ENCODE data around the gene NHLRC4. TPM values are rescaled to one million over a fixed set of nuclear protein-coding genes. Genes with fewer than 3 reads are reported as not detected.

NHLRC4 gene
- total and polyA plus RNA-seq, 2 of the 4 experiments (the other 2 are of a cell fraction) = 0.72 to 0.84 TPM

- TF ChIP-seq FOS (IDR thresholded peaks at IDR 0.05; ENCODE audit: low read depth, low read length) (no peak), NFE2L2 (IDR thresholded peaks at IDR 0.05; ENCODE audit: low read depth, low read length) (no peak), MXI1 (IDR thresholded peaks at IDR 0.05; ENCODE audit: borderline replicate concordance, low read depth, low read length) (no peak), POLR2A (IDR thresholded peaks at IDR 0.05; ENCODE audit: low read depth, low read length) (no peak; the same call in 1 of the 2 replicates), RCOR1 (IDR thresholded peaks at IDR 0.05; ENCODE audit: insufficient replicate concordance, low read length) (no peak), MAFK (IDR thresholded peaks at IDR 0.05; ENCODE audit: low read depth, low read length) (no peak)
- TF ChIP-seq, protein P1, sequence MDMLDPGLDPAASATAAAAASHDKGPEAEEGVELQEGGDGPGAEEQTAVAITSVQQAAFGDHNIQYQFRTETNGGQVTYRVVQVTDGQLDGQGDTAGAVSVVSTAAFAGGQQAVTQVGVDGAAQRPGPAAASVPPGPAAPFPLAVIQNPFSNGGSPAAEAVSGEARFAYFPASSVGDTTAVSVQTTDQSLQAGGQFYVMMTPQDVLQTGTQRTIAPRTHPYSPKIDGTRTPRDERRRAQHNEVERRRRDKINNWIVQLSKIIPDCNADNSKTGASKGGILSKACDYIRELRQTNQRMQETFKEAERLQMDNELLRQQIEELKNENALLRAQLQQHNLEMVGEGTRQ (IDR thresholded peaks at IDR 0.05; ENCODE audit: low read depth, low read length) = no peak
- Histone ChIP-seq H3K56ac (ENCODE audit: extremely low read depth, insufficient read depth, low read length) (peak within 1 kb of the TSS; percentile 71; the same call in 1 of the 2 replicates), H3K27ac (ENCODE audit: insufficient read depth, low read length) (peak within 1 kb of the TSS; percentile 97), H3K36me3 (ENCODE audit: control insufficient read depth, insufficient read depth, low read length) (peaks cover 8% of the 10 kb centered on the region; the same call in 1 of the 2 replicates), H3K23ac (ENCODE audit: low read depth, low read length) (peak within 1 kb of the TSS; percentile 99), H2BK5ac (ENCODE audit: low read depth, low read length, poor library complexity, severe bottlenecking) (peak within 1 kb of the TSS; percentile 95), H3K4me1 (ENCODE audit: control insufficient read depth, insufficient read depth, low read length) (peaks cover 23% of the 10 kb centered on the region), H4K91ac (ENCODE audit: insufficient read depth, low read depth, low read length) (peak within 1 kb of the TSS; percentile 84), H3K79me1 (ENCODE audit: low read depth in 1 of 2, low read length in 2 of 2) (peaks cover 3 to 27% of the 10 kb centered on the region in 2 experiments; a peak in 2 of 4 replicates), H4K5ac (ENCODE audit: low read depth, low read length) (peak within 1 kb of the TSS; percentile 99), H2AFZ (replicated peaks; ENCODE audit: low read length, poor library complexity) (peak within 1 kb of the TSS; percentile 97), H3K18ac (ENCODE audit: low read depth, low read length) (peak within 1 kb of the TSS; percentile 95; the same call in 1 of the 2 replicates), H3K4ac (ENCODE audit: low read depth, low read length) (peak within 1 kb of the TSS; percentile 93), H4K8ac (ENCODE audit: low read depth in 2 of 2, low read length in 2 of 2) (peak within 1 kb of the TSS; percentile 92 to 99), H3K4me2 (ENCODE audit: low read depth, low read length) (peak within 1 kb of the TSS; percentile 82), H2BK20ac (ENCODE audit: low read depth, low read length) (no peak within 1 kb of the TSS), H3K4me3 (ENCODE audit: insufficient read depth, low read depth, low read length) (peak within 1 kb of the TSS; percentile 93), H3K9me3 (ENCODE audit: control insufficient read depth, insufficient read depth, low read length) (no peaks in the 10 kb centered on the region), H3K14ac (replicated peaks; ENCODE audit: low read depth, low read length) (peak within 1 kb of the TSS; percentile 92), H2BK15ac (ENCODE audit: low read depth, low read length) (no peak within 1 kb of the TSS), H3K9me1 (ENCODE audit: insufficient read depth, low read length) (peaks cover 4% of the 10 kb centered on the region; the same call in 1 of the 2 replicates), H2AK5ac (ENCODE audit: low read depth, low read length) (peak within 1 kb of the TSS; percentile 54; the same call in 1 of the 2 replicates), H3K27me3 (ENCODE audit: control insufficient read depth, insufficient read depth, low read length) (no peaks in the 10 kb centered on the region), H4K20me1 (ENCODE audit: insufficient read depth, low read length) (peaks cover 8% of the 10 kb centered on the region), H3K9ac (ENCODE audit: low read depth, low read length) (peak within 1 kb of the TSS; percentile 97), H2BK120ac (ENCODE audit: low read depth, low read length) (peak within 1 kb of the TSS; percentile 88), H2AK9ac (replicated peaks; ENCODE audit: low read depth, low read length, poor library complexity) (peak within 1 kb of the TSS; percentile 93)
- ATAC-seq (ENCODE audit: low read depth) (peak; percentile 84), DNase-seq (peak; percentile 35)
- in situ Hi-C loops (cut with MboI; ENCODE audit: low sequenced_read_pairs) (no loop called here), dilution Hi-C loops (cut with HindIII; ENCODE audit: low sequenced_read_pairs, unreplicated experiment) (no loop called here), intact Hi-C loops (cut with micrococcal nuclease) (no loop called here)
- CTCF ChIA-PET = no interaction called here
- no TSS peak for BruUV-seq (replicated peaks)
- 1% methylated on average over 43 of the region's 87 CpGs; no CpG with 5 or more reads in 1 of the 2 experiments for WGBS, 2 experiments (ENCODE audit: extremely low coverage in 2 of 2, insufficient read length in 1 of 2)
- POLR2A ChIA-PET (ENCODE audit: unreplicated experiment) = no interaction called here
Measured at GRCh38 chr16:569445-570254, 2.8 kb downstream of the NHLRC4 start, which contains the start of gene PIGQ. PIGQ (plus strand) TSS chr16:569968; CDS start chr16:574075, 4,107 bp downstream.
